MM.1S (cell line): ENCODE results near the gene EMX2.

ENCODE experiments used
- DNase-seq: peaks from one replicate; pipeline ENCODE4 v3.0.0-alpha.2; 2015
- H2AFZ ChIP-seq: fragments of 300-600 bp; sonication (generic); 2 replicates; pipeline ENCODE4 v1.6.0; 2016; ENCODE audit warnings: antibody characterized with exemption, low read length
- H3F3A ChIP-seq: fragments of 300-600 bp; sonication (generic); 2 replicates; pipeline ENCODE4 v1.6.1; 2016; ENCODE audit warnings: mild to moderate bottlenecking, antibody characterized with exemption, low read length, moderate library complexity, mixed read lengths; ENCODE audit not compliant: insufficient read depth
- H3K27ac ChIP-seq: fragments of 300-600 bp; sonication (generic); 2 replicates; pipeline ENCODE4 v1.5.1; 2016; ENCODE audit warnings: mild to moderate bottlenecking, low read length
- H3K27me3 ChIP-seq: fragments of 300-600 bp; sonication (generic); replicated peaks from 2 replicates; pipeline ENCODE4 v1.6.0; 2016; ENCODE audit warnings: low read length; ENCODE audit not compliant: insufficient read depth
- H3K36me3 ChIP-seq: fragments of 300-600 bp; sonication (generic); replicated peaks from 2 replicates; pipeline ENCODE4 v1.6.1; 2016; ENCODE audit warnings: mild to moderate bottlenecking, low read length, mixed read lengths; ENCODE audit not compliant: insufficient read depth
- H3K4me1 ChIP-seq: fragments of 300-600 bp; sonication (generic); 2 replicates; pipeline ENCODE4 v1.6.1; 2016; ENCODE audit warnings: low read length, mixed read lengths
- H3K4me2 ChIP-seq: fragments of 300-600 bp; sonication (generic); 2 replicates; pipeline ENCODE4 v1.6.0; 2016; ENCODE audit warnings: low read depth, low read length
- H3K4me3 ChIP-seq: fragments of 300-600 bp; sonication (generic); 2 replicates; pipeline ENCODE4 v1.5.1; 2016; ENCODE audit warnings: low read length, mixed read lengths
- H3K79me2 ChIP-seq: fragments of 300-600 bp; sonication (generic); 2 replicates; pipeline ENCODE4 v1.6.1; 2016; ENCODE audit warnings: mixed run types, low read length, mixed read lengths
- H3K9ac ChIP-seq: fragments of 300-600 bp; sonication (generic); 2 replicates; pipeline ENCODE4 v1.6.1; 2016; ENCODE audit warnings: low read length, mixed read lengths
- H3K9me2 ChIP-seq: fragments of 300-600 bp; sonication (generic); replicated peaks from 2 replicates; pipeline ENCODE4 v1.6.1; 2016; ENCODE audit warnings: mild to moderate bottlenecking, low read length, mixed read lengths; ENCODE audit not compliant: insufficient read depth
- H3K9me3 ChIP-seq: fragments of 300-600 bp; sonication (generic); replicated peaks from 2 replicates; pipeline ENCODE4 v1.6.1; 2016; ENCODE audit warnings: mild to moderate bottlenecking, low read length, mixed read lengths; ENCODE audit not compliant: insufficient read depth
- H4K20me1 ChIP-seq: fragments of 300-600 bp; sonication (generic); 2 replicates; pipeline ENCODE4 v1.6.1; 2016; ENCODE audit warnings: mild to moderate bottlenecking, low read length, moderate library complexity, mixed read lengths; ENCODE audit not compliant: insufficient read depth
- EZH2 ChIP-seq: fragments of 300-600 bp; sonication (generic); optimal IDR thresholded peaks from 2 replicates; pipeline ENCODE3; 2017; ENCODE audit warnings: low read depth, mild to moderate bottlenecking, antibody characterized with exemption, low read length, mixed read lengths
- EZH2phosphoT487 ChIP-seq: fragments of 300-600 bp; sonication (generic); IDR thresholded peaks from 2 replicates; pipeline ENCODE4 v1.6.1; 2018; ENCODE audit warnings: antibody characterized with exemption, low read length
- TF ChIP-seq, protein P1 (sequence below): fragments of 300-600 bp; sonication (generic); IDR thresholded peaks from 2 replicates; pipeline ENCODE4 v1.5.1; 2016; ENCODE audit warnings: antibody characterized with exemption, low read length, mixed read lengths

The EMX2 gene

DNA sequence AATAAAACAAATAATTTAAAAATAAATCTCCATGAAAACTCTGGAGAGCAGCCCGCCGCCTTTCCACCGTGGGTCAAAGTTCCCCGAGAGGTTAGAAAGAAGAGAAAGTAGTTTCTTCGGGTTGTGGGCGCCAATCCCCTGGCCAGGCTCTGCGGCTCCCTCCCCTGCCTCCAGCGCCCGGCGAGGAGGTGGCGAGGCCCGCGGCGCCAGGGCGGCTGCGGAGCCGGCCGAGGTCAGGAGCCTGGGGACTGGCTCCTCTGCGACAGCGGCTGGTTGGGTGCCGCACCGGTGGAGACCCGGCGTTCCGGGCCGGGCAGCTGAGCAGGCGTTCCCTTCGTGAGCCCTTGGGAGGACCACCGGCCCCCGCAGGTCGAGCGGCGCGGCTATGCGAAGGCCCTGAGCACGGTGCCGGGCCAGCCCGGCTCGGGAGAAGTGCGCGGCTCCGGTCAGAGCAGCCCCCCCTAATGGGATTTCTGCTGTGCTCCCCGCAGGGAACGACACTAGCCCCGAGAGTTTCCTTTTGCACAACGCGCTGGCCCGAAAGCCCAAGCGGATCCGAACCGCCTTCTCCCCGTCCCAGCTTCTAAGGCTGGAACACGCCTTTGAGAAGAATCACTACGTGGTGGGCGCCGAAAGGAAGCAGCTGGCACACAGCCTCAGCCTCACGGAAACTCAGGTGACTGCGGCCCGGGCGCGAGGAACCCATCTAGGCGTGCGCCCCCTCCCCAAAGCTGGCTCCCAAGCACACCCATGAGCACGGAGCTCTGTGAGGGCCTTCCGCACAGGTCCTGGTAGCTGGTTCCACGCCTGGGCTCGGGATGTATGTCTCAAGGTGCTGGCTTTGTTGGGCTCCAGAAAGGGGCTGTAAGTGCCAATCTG lies 2.8 kb downstream of the EMX2 start:
- Histone ChIP-seq H3K36me3 (no peaks in the 10 kb centered on the region), H3K4me1 (no peaks in the 10 kb centered on the region), H4K20me1 (no peaks in the 10 kb centered on the region), H3K27ac (no peak overlapping the region), H3K79me2 (no peaks in the 10 kb centered on the region), H3K9me2 (no peaks in the 10 kb centered on the region), H2AFZ (no peak overlapping the region), H3K9me3 (no peaks in the 10 kb centered on the region), H3K4me3 (no peak overlapping the region), H3K9ac (no peak overlapping the region), H3F3A (no peaks in the 10 kb centered on the region), H3K27me3 (no peaks in the 10 kb centered on the region), H3K4me2 (no peak overlapping the region)
- no peak for TF ChIP-seq EZH2phosphoT487
- TF ChIP-seq EZH2, result no peak
- TF ChIP-seq, protein P1, sequence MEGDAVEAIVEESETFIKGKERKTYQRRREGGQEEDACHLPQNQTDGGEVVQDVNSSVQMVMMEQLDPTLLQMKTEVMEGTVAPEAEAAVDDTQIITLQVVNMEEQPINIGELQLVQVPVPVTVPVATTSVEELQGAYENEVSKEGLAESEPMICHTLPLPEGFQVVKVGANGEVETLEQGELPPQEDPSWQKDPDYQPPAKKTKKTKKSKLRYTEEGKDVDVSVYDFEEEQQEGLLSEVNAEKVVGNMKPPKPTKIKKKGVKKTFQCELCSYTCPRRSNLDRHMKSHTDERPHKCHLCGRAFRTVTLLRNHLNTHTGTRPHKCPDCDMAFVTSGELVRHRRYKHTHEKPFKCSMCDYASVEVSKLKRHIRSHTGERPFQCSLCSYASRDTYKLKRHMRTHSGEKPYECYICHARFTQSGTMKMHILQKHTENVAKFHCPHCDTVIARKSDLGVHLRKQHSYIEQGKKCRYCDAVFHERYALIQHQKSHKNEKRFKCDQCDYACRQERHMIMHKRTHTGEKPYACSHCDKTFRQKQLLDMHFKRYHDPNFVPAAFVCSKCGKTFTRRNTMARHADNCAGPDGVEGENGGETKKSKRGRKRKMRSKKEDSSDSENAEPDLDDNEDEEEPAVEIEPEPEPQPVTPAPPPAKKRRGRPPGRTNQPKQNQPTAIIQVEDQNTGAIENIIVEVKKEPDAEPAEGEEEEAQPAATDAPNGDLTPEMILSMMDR, result no peak
- DNase-seq, result no peak

DNA sequence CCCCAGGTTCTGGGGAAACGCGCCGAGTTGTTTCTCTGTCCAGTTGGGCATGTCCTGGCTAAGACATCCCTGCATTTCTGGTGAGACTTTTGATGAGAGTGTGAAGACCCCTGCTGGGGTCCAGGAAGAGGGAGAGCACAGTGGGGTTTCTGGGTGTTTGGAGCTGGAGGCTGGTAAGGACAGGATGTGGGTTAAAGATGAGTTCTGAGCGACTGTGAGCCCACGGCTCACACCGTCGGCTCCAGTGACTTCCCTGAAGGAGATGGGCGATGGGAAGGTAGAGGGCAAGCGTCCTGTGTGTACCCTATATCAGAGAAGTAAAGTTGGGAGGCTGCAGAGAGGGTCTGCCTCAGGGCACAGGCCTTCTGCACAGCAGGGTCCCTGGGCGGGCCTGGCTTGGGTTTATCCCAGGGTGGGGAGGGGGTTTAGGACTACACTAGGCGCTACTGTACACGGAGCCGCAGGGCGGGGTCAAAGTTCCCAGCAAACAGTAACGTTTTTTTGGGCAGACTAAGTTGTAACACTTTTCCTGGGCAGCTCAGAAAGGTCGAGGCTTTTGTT lies 3.6 kb downstream of the EMX2 start:
- DNase-seq, result no peak
- Histone ChIP-seq H3F3A (no peaks in the 10 kb centered on the region), H4K20me1 (no peaks in the 10 kb centered on the region), H3K9me2 (no peaks in the 10 kb centered on the region), H3K4me1 (no peaks in the 10 kb centered on the region), H3K27me3 (peaks cover 4% of the 10 kb centered on the region), H3K36me3 (no peaks in the 10 kb centered on the region), H3K27ac (no peak overlapping the region), H3K79me2 (no peaks in the 10 kb centered on the region), H3K9me3 (no peaks in the 10 kb centered on the region), H3K4me3 (no peak overlapping the region), H3K9ac (no peak overlapping the region), H2AFZ (no peak overlapping the region), H3K4me2 (no peak overlapping the region)
- TF ChIP-seq, protein P1, result no peak
- TF ChIP-seq EZH2phosphoT487 (no peak), EZH2 (no peak)

DNA sequence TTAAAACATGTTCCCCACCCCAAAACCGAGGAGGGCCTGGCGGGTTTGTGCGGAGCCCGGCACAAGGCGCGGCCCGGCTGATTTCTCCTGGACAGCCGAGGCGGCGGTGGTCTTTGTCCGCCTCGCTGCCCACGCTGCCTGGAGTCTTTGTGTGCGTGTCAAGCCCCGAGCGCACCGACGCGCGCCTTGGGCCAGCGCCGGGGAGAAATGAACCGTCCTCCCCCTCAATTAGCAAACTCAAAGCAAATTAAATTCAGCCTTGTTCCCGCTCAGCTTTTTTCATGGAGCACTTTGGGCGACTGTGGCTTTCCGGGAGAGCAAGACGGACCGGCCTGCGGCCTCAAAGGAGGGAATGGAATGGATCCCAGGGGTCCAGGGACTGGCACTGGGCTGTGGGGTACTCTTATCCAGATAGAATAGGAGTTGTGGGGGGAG lies 4.1 kb downstream of the EMX2 start:
- Histone ChIP-seq H3K79me2 (no peaks in the 10 kb centered on the region), H4K20me1 (no peaks in the 10 kb centered on the region), H3K9me2 (no peaks in the 10 kb centered on the region), H3K36me3 (no peaks in the 10 kb centered on the region), H3K27ac (no peak overlapping the region), H3K4me3 (no peak overlapping the region), H3K4me2 (no peak overlapping the region), H3K9ac (no peak overlapping the region), H3K27me3 (peaks cover 9% of the 10 kb centered on the region), H3K9me3 (no peaks in the 10 kb centered on the region), H3K4me1 (no peaks in the 10 kb centered on the region), H2AFZ (no peak overlapping the region), H3F3A (no peaks in the 10 kb centered on the region)
- no peak for DNase-seq
- TF ChIP-seq EZH2phosphoT487, result no peak
- no peak for TF ChIP-seq EZH2
- TF ChIP-seq, protein P1, result no peak
